Calu3 (cell line): ENCODE measurements around the gene GABARAPL2. TPM values are rescaled to one million over a fixed set of nuclear protein-coding genes. Genes with fewer than 3 reads are reported as not detected.
A peak's percentile ranks its signal among the peaks of the same experiment; 100 is the strongest.

Source experiments
- BruUV-seq: library from RNA; stranded (reverse); fragments of 400-500 nt; replicated peaks from 2 replicates; lab custom pipeline; 2021; lab: Mats Ljungman, UMichigan
- CTCF ChIA-PET: fragments of 300-600 bp; sonication (Branson Sonifier 250); formaldehyde crosslinking; loops from one replicate; lab custom pipeline; 2022; ENCODE audit warnings: antibody characterized with exemption; lab: Charles Lee
- DNase-seq: peaks from one replicate; pipeline ENCODE4 v3.0.0; 2022
- H3K27ac Mint-ChIP-seq: one replicate; pipeline ENCODE4 v1.8.0; 2022; ENCODE audit warnings: mixed read lengths; ENCODE audit not compliant: unreplicated experiment
- H3K27me3 Mint-ChIP-seq: one replicate; pipeline ENCODE4 v1.8.0; 2022; ENCODE audit warnings: mixed read lengths; ENCODE audit not compliant: unreplicated experiment
- H3K36me3 Mint-ChIP-seq: one replicate; pipeline ENCODE4 v1.8.0; 2022; ENCODE audit warnings: mild to moderate bottlenecking, moderate library complexity, mixed read lengths; ENCODE audit not compliant: insufficient read depth, unreplicated experiment
- H3K4me1 Mint-ChIP-seq: one replicate; pipeline ENCODE4 v1.8.0; 2022; ENCODE audit warnings: mild to moderate bottlenecking, low read depth, mixed read lengths; ENCODE audit not compliant: unreplicated experiment
- H3K4me3 Mint-ChIP-seq: one replicate; pipeline ENCODE4 v1.8.0; 2022; ENCODE audit warnings: mild to moderate bottlenecking, low read depth, moderate library complexity, mixed read lengths; ENCODE audit not compliant: unreplicated experiment
- H3K9me3 Mint-ChIP-seq: one replicate; pipeline ENCODE4 v1.8.0; 2022; ENCODE audit warnings: low read depth, mixed read lengths; ENCODE audit not compliant: unreplicated experiment
- intact Hi-C: fragments of 100-400 bp; cut with micrococcal nuclease; formaldehyde crosslinking; loops from one replicate; pipeline ENCODE4 v1.10.0; 2022; ENCODE audit not compliant: unreplicated experiment
- total RNA-seq: library from RNA; stranded (reverse); gene quantifications from 2 replicates; pipeline ENCODE4 v1.2.3, GENCODE V29; 2022
- TF ChIP-seq, protein P1 (sequence below): fragments of 200-600 bp; IDR thresholded peaks from one replicate; pipeline ENCODE4 v1.8.0; 2022; ENCODE audit warnings: antibody characterized with exemption; ENCODE audit not compliant: unreplicated experiment

The GABARAPL2 gene
- total RNA-seq, 1 experiment from 2014 or later, result 112 TPM

- CTCF ChIA-PET, result no interaction called here
- no TSS peak for BruUV-seq
These were observed 1.7 kb downstream of the GABARAPL2 start for GRCh38 chr16:75567911-75568310.

GRCh38 chr16:75570396-75571065 lies 4.4 kb downstream of the GABARAPL2 start:
- TF ChIP-seq, protein P1, sequence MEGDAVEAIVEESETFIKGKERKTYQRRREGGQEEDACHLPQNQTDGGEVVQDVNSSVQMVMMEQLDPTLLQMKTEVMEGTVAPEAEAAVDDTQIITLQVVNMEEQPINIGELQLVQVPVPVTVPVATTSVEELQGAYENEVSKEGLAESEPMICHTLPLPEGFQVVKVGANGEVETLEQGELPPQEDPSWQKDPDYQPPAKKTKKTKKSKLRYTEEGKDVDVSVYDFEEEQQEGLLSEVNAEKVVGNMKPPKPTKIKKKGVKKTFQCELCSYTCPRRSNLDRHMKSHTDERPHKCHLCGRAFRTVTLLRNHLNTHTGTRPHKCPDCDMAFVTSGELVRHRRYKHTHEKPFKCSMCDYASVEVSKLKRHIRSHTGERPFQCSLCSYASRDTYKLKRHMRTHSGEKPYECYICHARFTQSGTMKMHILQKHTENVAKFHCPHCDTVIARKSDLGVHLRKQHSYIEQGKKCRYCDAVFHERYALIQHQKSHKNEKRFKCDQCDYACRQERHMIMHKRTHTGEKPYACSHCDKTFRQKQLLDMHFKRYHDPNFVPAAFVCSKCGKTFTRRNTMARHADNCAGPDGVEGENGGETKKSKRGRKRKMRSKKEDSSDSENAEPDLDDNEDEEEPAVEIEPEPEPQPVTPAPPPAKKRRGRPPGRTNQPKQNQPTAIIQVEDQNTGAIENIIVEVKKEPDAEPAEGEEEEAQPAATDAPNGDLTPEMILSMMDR, result no peak
- intact Hi-C loops, result no loop called here
- H3K4me3 Mint-ChIP-seq, result no peak overlapping the region
- H3K4me1 Mint-ChIP-seq, result peaks cover 14% of the 10 kb centered on the region
- no TSS peak for BruUV-seq
- no peak overlapping the region for H3K27ac Mint-ChIP-seq
- no peaks in the 10 kb centered on the region for H3K9me3 Mint-ChIP-seq
- DNase-seq, result no peak
- no peaks in the 10 kb centered on the region for H3K27me3 Mint-ChIP-seq
- CTCF ChIA-PET, result no interaction called here
- peaks cover 47% of the 10 kb centered on the region for H3K36me3 Mint-ChIP-seq

More at GRCh38 chr16:75567911-75568310, 1.7 kb downstream of the GABARAPL2 start:
- Mint-ChIP-seq H3K4me3 (peak overlapping the region; percentile 83), H3K36me3 (peaks cover 50% of the 10 kb centered on the region), H3K27ac (no peak overlapping the region), H3K27me3 (peaks cover 16% of the 10 kb centered on the region), H3K4me1 (peaks cover 32% of the 10 kb centered on the region), H3K9me3 (no peaks in the 10 kb centered on the region)
- DNase-seq, result no peak
- intact Hi-C loops, result loop anchor here (2.0 to 5.0 kb wide), 2 partner anchors 49 to 51 kb away; no protein-coding TSS in a partner anchor
- TF ChIP-seq, protein P1, result no peak

DNA sequence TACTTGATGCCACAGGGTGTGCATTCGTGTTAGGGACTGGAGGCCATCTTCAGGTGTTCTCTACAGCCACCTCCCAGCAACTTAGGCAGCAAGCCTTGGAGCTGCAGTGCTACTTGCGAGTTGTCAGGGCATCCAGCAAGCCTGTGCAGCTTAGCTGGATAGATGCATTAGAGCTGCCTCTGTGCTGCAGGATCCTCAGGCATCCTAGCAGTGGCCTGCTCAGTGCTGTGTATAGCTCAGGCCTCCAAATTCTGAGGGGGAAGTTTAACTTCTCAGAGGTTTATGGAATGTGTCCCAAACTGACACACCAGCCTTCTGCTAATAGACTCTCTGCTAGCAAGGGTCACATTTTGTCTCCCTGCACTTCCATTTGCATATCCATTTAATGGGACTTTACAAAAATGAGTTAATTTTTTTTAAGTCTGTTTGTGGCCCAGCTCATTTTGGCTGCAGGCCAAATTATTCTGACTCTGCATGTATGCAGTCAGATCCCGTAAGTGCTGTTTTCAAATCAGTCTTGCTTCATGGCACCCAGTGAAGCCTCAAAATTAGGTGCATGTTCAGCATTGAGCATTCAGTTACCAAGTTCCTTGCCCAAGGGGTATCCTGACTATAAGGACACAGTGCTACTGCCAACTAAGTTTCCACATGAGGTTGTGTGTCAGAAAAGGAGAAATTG lies 6.8 kb downstream of the GABARAPL2 start:
- Mint-ChIP-seq H3K4me3 (no peak overlapping the region), H3K27me3 (no peaks in the 10 kb centered on the region), H3K9me3 (no peaks in the 10 kb centered on the region), H3K4me1 (peaks cover under 1% of the 10 kb centered on the region), H3K27ac (no peak overlapping the region), H3K36me3 (peaks cover 30% of the 10 kb centered on the region)
- intact Hi-C loops, result no loop called here
- no TSS peak for BruUV-seq
- TF ChIP-seq, protein P1, result no peak
- CTCF ChIA-PET, result interaction anchor here (0.5 to 1.0 kb wide), 3 partner anchors 15 to 929 kb away, joined by 3 to 4 read pairs (median 4); no protein-coding TSS in a partner anchor
- DNase-seq, result no peak

DNA sequence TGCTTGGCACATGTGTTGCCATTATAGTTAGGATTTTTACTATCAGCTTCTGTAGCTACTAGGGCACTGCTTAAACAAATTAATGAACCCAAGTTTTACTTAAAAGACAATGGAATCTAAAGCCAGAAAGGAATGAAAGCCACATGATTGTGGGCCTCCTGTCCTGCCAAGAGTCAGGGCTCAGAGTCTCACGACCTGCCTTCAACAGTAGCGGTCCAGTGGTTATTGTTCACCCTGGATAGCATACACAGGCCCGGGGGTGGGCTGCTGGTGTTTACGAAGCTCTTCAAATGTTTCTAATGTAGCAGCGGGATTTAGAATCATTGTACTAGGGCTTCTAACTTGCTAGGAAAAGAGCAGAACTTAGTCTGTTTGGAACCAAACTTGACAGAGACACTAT lies 7.8 kb downstream of the GABARAPL2 start:
- CTCF ChIA-PET, result no interaction called here
- Mint-ChIP-seq H3K4me1 (no peaks in the 10 kb centered on the region), H3K4me3 (no peak overlapping the region), H3K27ac (no peak overlapping the region), H3K9me3 (no peaks in the 10 kb centered on the region), H3K36me3 (peaks cover 26% of the 10 kb centered on the region), H3K27me3 (no peaks in the 10 kb centered on the region)
- intact Hi-C loops, result no loop called here
- no peak for DNase-seq
- TF ChIP-seq, protein P1, result no peak
- no TSS peak for BruUV-seq
